ENCODE data around the gene TTPAL.

- peak in 1 of 3 experiments; percentile 11 for TF ChIP-seq CTCF (IDR thresholded peaks at IDR 0.05)
- TF ChIP-seq POLR2A (IDR thresholded peaks at IDR 0.05; ENCODE audit: low read depth): peak; percentile 88
- TF ChIP-seq EP300 (IDR thresholded peaks at IDR 0.05): peak; percentile 86
These were observed 46.1 kb downstream of the TTPAL start, which contains the start of gene SERINC3 for GRCh38 chr20:44521484-44522481.

Data from esophagus muscularis mucosa (tissue), 4 donors.